HCT116 (cell line): ENCODE results near the gene QKI. TPM values are rescaled to one million over a fixed set of nuclear protein-coding genes. Genes with fewer than 3 reads are reported as not detected.

ENCODE experiments used
- ATAC-seq: fragments of 200-7000 bp; cut with Tn5 transposase; 2 replicates; pipeline ENCODE4 v1.9.1; 2020; ENCODE audit warnings: mild to moderate bottlenecking, moderate library complexity
- BruUV-seq: library from RNA; stranded (reverse); fragments of 400-500 nt; replicated peaks from 2 replicates; lab custom pipeline; 2021; lab: Mats Ljungman, UMichigan
- CTCF ChIA-PET: fragments of 300-600 bp; sonication (Branson Sonifier 250); formaldehyde crosslinking; loops from one replicate; lab custom pipeline; 2021; ENCODE audit warnings: antibody characterized with exemption; lab: Charles Lee
- POLR2A ChIA-PET: fragments of 300-600, 350-600 bp; sonication (Branson Sonifier 250); formaldehyde crosslinking; loops from one replicate; lab custom pipeline; 2021; ENCODE audit warnings: antibody characterized with exemption; lab: Charles Lee
- RAD21 ChIA-PET, 2 experiments: fragments of 300-600 bp; sonication (Branson Sonifier 250); formaldehyde crosslinking; loops; one replicate each; lab custom pipeline; 2023; ENCODE audit warnings: low total read pairs in 2 of 2; ENCODE audit not compliant: uncharacterized antibody in 2 of 2, unreplicated experiment in 2 of 2, low non-redundant PET in 1 of 2; lab: Charles Lee
- DNase-seq: peaks from one replicate; pipeline ENCODE4 v3.0.0-alpha.2; 2010; ENCODE audit warnings: low read depth, low spot score
- H2AFZ ChIP-seq: fragments of 200-600 bp; shearing (Covaris generic), sonication (generic); 2 replicates; pipeline ENCODE4 v1.6.1; 2017; ENCODE audit warnings: low read depth, mixed run types, mixed read lengths, antibody characterized with exemption, low read length; ENCODE audit not compliant: poor library complexity, severe bottlenecking
- H3K27ac ChIP-seq: 2 replicates; pipeline ENCODE4 v1.5.1; 2012; ENCODE audit warnings: low read depth, low read length
- H3K27me3 ChIP-seq: fragments of 200-600 bp; sonication (generic); 2 replicates; pipeline ENCODE4 v1.6.1; 2016; ENCODE audit warnings: mixed run types, low read length, mixed read lengths; ENCODE audit not compliant: insufficient read depth
- H3K36me3 ChIP-seq, 2 experiments: fragments of 200-500 bp in 1 of 2; fragments of 200-600 bp in 1 of 2; sonication (Bioruptor generic) in 1 of 2; sonication (generic) in 1 of 2; 2 replicates each; pipeline versions ENCODE4 v1.5.1 to v1.6.1; 2014 to 2016; ENCODE audit warnings: low read length in 2 of 2, inconsistent platforms in 1 of 2, mixed read lengths in 1 of 2, mixed run types in 1 of 2; ENCODE audit not compliant: insufficient read depth in 2 of 2, control insufficient read depth in 1 of 2
- H3K4me1 ChIP-seq, 2 experiments: fragments of 200-600 bp in 1 of 2; sonication (generic) in 1 of 2; 2 replicates each; pipeline versions ENCODE4 v1.5.1 to v1.6.1; 2012 to 2017; ENCODE audit warnings: low read length in 2 of 2, inconsistent platforms in 1 of 2, mild to moderate bottlenecking in 1 of 2, mixed read lengths in 1 of 2, mixed run types in 1 of 2, moderate library complexity in 1 of 2; ENCODE audit not compliant: insufficient read depth in 2 of 2, control insufficient read depth in 1 of 2
- H3K4me2 ChIP-seq: fragments of 200-600 bp; sonication (generic); 2 replicates; pipeline ENCODE4 v1.6.1; 2017; ENCODE audit warnings: mixed run types, low read length, mixed read lengths
- H3K4me3 ChIP-seq, 2 experiments: fragments of 200-600 bp in 1 of 2; sonication (generic) in 1 of 2; replicated peaks in 1 of 2; 2 replicates each; pipeline ENCODE4 v1.5.1; 2011 to 2016; ENCODE audit warnings: low read length in 2 of 2, control low read depth in 1 of 2, low read depth in 1 of 2, mild to moderate bottlenecking in 1 of 2, mixed read lengths in 1 of 2, mixed run types in 1 of 2
- H3K79me2 ChIP-seq: fragments of 200-600 bp; sonication (generic); 2 replicates; pipeline ENCODE4 v1.6.1; 2017; ENCODE audit warnings: mild to moderate bottlenecking, mixed run types, low read length, moderate library complexity, mixed read lengths; ENCODE audit not compliant: insufficient read depth
- H3K9ac ChIP-seq: fragments of 200-600 bp; sonication (generic); 2 replicates; pipeline ENCODE4 v1.6.1; 2016; ENCODE audit warnings: low read length, mixed read lengths
- H3K9me2 ChIP-seq: fragments of 200-600 bp; sonication (generic), shearing (Covaris generic); 2 replicates; pipeline ENCODE4 v1.6.1; 2017; ENCODE audit warnings: mixed run types, mild to moderate bottlenecking, moderate library complexity; ENCODE audit not compliant: insufficient read depth
- H3K9me3 ChIP-seq, 2 experiments: fragments of 200-500 bp in 1 of 2; fragments of 200-600 bp in 1 of 2; sonication (Bioruptor generic) in 1 of 2; sonication (generic) in 1 of 2; 2 replicates each; pipeline ENCODE4 v1.6.1; 2014 to 2017; ENCODE audit warnings: low read length in 2 of 2, mixed read lengths in 2 of 2, inconsistent platforms in 1 of 2, low read depth in 1 of 2, mild to moderate bottlenecking in 1 of 2, mixed run types in 1 of 2, moderate library complexity in 1 of 2; ENCODE audit not compliant: control insufficient read depth in 1 of 2, insufficient read depth in 1 of 2
- H4K20me1 ChIP-seq: fragments of 200-600 bp; sonication (generic), shearing (Covaris generic); 2 replicates; pipeline ENCODE4 v1.6.1; 2017; ENCODE audit warnings: mixed run types, mild to moderate bottlenecking, moderate library complexity; ENCODE audit not compliant: insufficient read depth
- CBX3 ChIP-seq: IDR thresholded peaks from 2 replicates; pipeline ENCODE4 v1.6.1; 2012; ENCODE audit warnings: low read depth
- CEBPB ChIP-seq: IDR thresholded peaks from 2 replicates; pipeline ENCODE4 v1.6.1; 2012; ENCODE audit warnings: low read depth
- EZH2 ChIP-seq: fragments of 200-600 bp; sonication (generic); IDR thresholded peaks from 2 replicates; pipeline ENCODE4 v1.6.1; 2017; ENCODE audit warnings: antibody characterized with exemption, mixed run types
- POLR2A ChIP-seq: IDR thresholded peaks from 2 replicates; pipeline ENCODE4 v1.7.0; 2011; ENCODE audit warnings: borderline replicate concordance; ENCODE audit not compliant: insufficient read depth, insufficient read length; ENCODE audit errors: extremely low read depth
- POLR2AphosphoS5 ChIP-seq: IDR thresholded peaks from 2 replicates; pipeline ENCODE4 v1.6.1; 2011; ENCODE audit warnings: mild to moderate bottlenecking, low read depth, low read length, moderate library complexity
- RAD21 ChIP-seq: IDR thresholded peaks from 2 replicates; pipeline ENCODE4 v1.6.1; 2012; ENCODE audit warnings: low read depth, mild to moderate bottlenecking
- SIN3A ChIP-seq: IDR thresholded peaks from 2 replicates; pipeline ENCODE4 v1.6.1; 2012; ENCODE audit warnings: low read depth
- SP1 ChIP-seq: IDR thresholded peaks from 2 replicates; pipeline ENCODE4 v1.6.1; 2012; ENCODE audit warnings: low read depth
- SRF ChIP-seq: IDR thresholded peaks from 2 replicates; pipeline ENCODE4 v1.6.1; 2012; ENCODE audit warnings: low read depth
- TCF7L2 ChIP-seq: IDR thresholded peaks from 2 replicates; pipeline ENCODE4 v1.7.0; 2011; ENCODE audit warnings: borderline replicate concordance, inconsistent platforms; ENCODE audit not compliant: insufficient read depth, insufficient read length; ENCODE audit errors: extremely low read depth
- ZFX ChIP-seq: fragments of 450-650 bp; IDR thresholded peaks from 2 replicates; pipeline ENCODE4 v1.6.1; 2017
- ZNF274 ChIP-seq: fragments of 200-500 bp; sonication (Bioruptor generic); IDR thresholded peaks from 2 replicates; pipeline ENCODE4 v1.6.1; 2014; ENCODE audit warnings: mild to moderate bottlenecking, low read depth, low read length, inconsistent platforms
- intact Hi-C: fragments of 100-400 bp; cut with micrococcal nuclease; formaldehyde crosslinking; loops from 2 replicates; pipeline ENCODE4 v1.10.0; 2022
- total RNA-seq: library from RNA; stranded (reverse); gene quantifications from one replicate; pipeline ENCODE4 v1.2.1, GENCODE V29; 2021; ENCODE audit not compliant: unreplicated experiment
- TF ChIP-seq, protein P1 (sequence below): IDR thresholded peaks from 2 replicates; pipeline ENCODE4 v1.6.1; 2011; ENCODE audit warnings: mild to moderate bottlenecking, low read length, moderate library complexity; ENCODE audit not compliant: insufficient replicate concordance; ENCODE audit errors: extremely low read depth
- TF ChIP-seq, protein P2 (sequence below): IDR thresholded peaks from 2 replicates; pipeline ENCODE4 v1.6.1; 2012; ENCODE audit warnings: low read depth
- TF ChIP-seq, protein P3 (sequence below), 3 experiments: fragments of 200-600 bp in 1 of 3; sonication (generic) in 1 of 3; IDR thresholded peaks in 2 of 3; conservative IDR thresholded peaks in 1 of 3; 2 replicates each; pipeline ENCODE4 v1.5.1; 2012 to 2017; ENCODE audit warnings: low read depth in 2 of 3, low read length in 2 of 3, antibody characterized with exemption in 1 of 3, borderline replicate concordance in 1 of 3, control low read depth in 1 of 3, mild to moderate bottlenecking in 1 of 3, mixed read lengths in 1 of 3, mixed run types in 1 of 3, moderate library complexity in 1 of 3; ENCODE audit not compliant: insufficient read depth in 1 of 3

QKI gene
- total RNA-seq, 1 experiment from 2014 or later = 35.3 TPM

DNA sequence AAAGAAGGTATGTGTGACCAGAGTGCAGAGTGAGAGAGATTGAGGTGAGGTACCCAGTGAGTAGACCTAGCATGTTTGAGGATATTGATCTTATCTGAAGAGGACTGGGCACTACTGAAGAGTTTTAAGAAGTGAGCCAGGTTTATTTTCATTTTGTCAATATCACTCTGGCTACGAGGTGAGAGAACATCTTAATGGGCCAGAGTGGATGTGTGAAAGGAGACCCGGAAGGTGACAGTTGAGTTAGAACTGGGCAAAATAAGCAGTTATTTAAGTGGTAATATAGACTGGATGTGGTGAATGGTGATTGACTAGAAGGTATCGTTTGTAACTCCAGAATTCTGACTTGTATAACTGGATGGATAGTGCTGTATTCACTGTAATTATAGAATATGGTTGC lies 134.1 kb downstream of the QKI start:
- no peaks in the 10 kb centered on the region for H3K9me3 ChIP-seq

More for the DNA sequence above, 134.1 kb downstream of the QKI start:
- no TSS peak for BruUV-seq
- H3K36me3 ChIP-seq = no peaks in the 10 kb centered on the region
- TF ChIP-seq EZH2 (no peak), ZFX (no peak), CEBPB (no peak), SRF (no peak), POLR2AphosphoS5 (no peak), ZNF274 (no peak), RAD21 (no peak), CBX3 (no peak), TCF7L2 (no peak), SP1 (no peak), SIN3A (no peak), POLR2A (no peak)
- TF ChIP-seq, protein P1, sequence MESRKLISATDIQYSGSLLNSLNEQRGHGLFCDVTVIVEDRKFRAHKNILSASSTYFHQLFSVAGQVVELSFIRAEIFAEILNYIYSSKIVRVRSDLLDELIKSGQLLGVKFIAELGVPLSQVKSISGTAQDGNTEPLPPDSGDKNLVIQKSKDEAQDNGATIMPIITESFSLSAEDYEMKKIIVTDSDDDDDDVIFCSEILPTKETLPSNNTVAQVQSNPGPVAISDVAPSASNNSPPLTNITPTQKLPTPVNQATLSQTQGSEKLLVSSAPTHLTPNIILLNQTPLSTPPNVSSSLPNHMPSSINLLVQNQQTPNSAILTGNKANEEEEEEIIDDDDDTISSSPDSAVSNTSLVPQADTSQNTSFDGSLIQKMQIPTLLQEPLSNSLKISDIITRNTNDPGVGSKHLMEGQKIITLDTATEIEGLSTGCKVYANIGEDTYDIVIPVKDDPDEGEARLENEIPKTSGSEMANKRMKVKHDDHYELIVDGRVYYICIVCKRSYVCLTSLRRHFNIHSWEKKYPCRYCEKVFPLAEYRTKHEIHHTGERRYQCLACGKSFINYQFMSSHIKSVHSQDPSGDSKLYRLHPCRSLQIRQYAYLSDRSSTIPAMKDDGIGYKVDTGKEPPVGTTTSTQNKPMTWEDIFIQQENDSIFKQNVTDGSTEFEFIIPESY = no peak
- TF ChIP-seq, protein P2, sequence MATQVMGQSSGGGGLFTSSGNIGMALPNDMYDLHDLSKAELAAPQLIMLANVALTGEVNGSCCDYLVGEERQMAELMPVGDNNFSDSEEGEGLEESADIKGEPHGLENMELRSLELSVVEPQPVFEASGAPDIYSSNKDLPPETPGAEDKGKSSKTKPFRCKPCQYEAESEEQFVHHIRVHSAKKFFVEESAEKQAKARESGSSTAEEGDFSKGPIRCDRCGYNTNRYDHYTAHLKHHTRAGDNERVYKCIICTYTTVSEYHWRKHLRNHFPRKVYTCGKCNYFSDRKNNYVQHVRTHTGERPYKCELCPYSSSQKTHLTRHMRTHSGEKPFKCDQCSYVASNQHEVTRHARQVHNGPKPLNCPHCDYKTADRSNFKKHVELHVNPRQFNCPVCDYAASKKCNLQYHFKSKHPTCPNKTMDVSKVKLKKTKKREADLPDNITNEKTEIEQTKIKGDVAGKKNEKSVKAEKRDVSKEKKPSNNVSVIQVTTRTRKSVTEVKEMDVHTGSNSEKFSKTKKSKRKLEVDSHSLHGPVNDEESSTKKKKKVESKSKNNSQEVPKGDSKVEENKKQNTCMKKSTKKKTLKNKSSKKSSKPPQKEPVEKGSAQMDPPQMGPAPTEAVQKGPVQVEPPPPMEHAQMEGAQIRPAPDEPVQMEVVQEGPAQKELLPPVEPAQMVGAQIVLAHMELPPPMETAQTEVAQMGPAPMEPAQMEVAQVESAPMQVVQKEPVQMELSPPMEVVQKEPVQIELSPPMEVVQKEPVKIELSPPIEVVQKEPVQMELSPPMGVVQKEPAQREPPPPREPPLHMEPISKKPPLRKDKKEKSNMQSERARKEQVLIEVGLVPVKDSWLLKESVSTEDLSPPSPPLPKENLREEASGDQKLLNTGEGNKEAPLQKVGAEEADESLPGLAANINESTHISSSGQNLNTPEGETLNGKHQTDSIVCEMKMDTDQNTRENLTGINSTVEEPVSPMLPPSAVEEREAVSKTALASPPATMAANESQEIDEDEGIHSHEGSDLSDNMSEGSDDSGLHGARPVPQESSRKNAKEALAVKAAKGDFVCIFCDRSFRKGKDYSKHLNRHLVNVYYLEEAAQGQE = no peak
- TF ChIP-seq, protein P3, sequence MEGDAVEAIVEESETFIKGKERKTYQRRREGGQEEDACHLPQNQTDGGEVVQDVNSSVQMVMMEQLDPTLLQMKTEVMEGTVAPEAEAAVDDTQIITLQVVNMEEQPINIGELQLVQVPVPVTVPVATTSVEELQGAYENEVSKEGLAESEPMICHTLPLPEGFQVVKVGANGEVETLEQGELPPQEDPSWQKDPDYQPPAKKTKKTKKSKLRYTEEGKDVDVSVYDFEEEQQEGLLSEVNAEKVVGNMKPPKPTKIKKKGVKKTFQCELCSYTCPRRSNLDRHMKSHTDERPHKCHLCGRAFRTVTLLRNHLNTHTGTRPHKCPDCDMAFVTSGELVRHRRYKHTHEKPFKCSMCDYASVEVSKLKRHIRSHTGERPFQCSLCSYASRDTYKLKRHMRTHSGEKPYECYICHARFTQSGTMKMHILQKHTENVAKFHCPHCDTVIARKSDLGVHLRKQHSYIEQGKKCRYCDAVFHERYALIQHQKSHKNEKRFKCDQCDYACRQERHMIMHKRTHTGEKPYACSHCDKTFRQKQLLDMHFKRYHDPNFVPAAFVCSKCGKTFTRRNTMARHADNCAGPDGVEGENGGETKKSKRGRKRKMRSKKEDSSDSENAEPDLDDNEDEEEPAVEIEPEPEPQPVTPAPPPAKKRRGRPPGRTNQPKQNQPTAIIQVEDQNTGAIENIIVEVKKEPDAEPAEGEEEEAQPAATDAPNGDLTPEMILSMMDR (IDR thresholded peaks at IDR 0.05 in 2 of 3, conservative IDR thresholded peaks at IDR 0.05 in 1 of 3; ENCODE audit: borderline replicate concordance in 1 of 3, insufficient read depth in 1 of 3, low read depth in 2 of 3, low read length in 2 of 3) = no peak
- H3K9ac ChIP-seq = no peak overlapping the region
- H4K20me1 ChIP-seq = no peaks in the 10 kb centered on the region
- intact Hi-C loops = no loop called here
- ChIA-PET CTCF (no interaction called here), POLR2A (no interaction called here), RAD21 (no interaction called here)
- DNase-seq = no peak
- no peak overlapping the region for H3K4me3 ChIP-seq
- H3K9me2 ChIP-seq = no peaks in the 10 kb centered on the region
- H3K27me3 ChIP-seq = no peaks in the 10 kb centered on the region
- no peak for ATAC-seq
- no peak overlapping the region for H3K27ac ChIP-seq
- H3K4me1 ChIP-seq = no peaks in the 10 kb centered on the region
- H3K79me2 ChIP-seq = no peaks in the 10 kb centered on the region
- no peak overlapping the region for H3K4me2 ChIP-seq
- H2AFZ ChIP-seq = no peak overlapping the region
